Fibroblast of upper back skin (primary cell): ENCODE measurements around the gene PIK3R1.
"Not testable (repeated sequence)": the region's sequence is repeated elsewhere in the genome, so short reads cannot be mapped to it uniquely, and the experiment has no call there.

Source experiments
- DNase-seq: peaks from one replicate; pipeline ENCODE4 v3.0.0-alpha.2; 2013

PIK3R1 gene

DNA sequence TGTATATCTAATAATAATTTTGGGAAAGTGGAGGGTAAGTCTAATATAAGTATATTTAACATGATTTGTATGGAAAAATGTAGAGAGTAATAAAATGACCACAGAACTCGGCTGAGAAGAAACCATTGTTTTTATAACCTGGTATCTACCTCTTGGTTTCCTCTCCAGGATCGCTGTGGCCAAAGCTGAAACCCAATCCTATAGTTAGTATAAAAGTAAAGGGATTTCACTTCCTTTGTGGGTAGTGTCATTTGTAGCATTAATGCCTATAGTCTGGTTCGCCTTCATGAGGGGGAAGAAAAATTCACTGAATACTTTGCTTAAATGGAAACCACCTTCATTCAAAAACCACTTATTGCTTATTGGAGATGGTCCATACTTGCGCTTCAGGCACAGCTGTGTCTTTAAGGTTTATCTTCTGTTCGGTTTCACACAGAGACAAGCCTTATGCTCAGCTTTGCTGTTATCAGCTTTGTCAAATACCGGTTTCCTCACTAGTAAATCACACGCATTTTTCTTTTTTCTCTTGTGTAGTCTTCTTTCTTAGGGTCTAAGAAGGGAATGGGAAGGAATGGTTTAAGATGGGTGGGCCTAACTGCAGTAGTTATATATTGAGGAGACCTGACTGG is 12.1 kb downstream of the PIK3R1 start:
- no peak for DNase-seq

DNA sequence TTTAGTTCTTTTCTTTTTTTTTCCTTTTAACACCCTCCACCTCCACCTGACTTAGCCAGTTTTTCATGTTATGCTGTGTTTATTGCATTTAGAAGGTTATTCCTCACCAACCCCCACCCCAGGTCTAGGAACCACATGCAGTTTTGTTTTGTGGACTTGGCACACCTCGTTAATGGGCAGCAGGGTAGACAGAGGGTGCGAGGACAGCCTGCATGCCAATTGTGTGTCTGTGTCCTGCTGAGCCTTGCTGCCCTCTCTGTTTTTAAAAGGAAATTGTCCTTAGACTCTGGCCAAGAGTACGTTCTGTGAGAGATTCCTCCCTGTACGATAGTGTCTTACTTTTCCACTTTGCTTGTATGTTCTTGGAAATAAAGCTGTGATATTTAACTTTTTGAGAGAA is 13.9 kb downstream of the PIK3R1 start:
- DNase-seq: no peak

DNA sequence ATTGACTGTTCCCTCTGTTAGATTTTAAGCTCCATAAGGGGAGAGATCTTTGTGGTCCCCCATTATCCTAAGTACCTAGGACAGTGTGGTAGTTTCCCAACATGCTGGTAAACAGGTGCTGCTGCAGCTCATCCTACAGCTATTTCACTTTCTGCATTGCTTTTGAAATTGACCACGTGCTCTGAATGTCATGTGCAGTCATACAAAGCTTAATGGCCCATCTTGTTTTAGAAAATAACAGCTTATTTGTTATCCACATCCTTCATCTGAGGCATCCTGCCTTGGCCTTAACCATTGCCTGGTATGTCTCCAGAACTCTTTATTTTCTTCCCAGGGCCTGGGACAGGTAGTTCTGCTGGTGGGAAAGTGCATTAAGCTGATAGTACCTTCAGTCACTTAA is 14.7 kb downstream of the PIK3R1 start:
- DNase-seq: no peak

DNA sequence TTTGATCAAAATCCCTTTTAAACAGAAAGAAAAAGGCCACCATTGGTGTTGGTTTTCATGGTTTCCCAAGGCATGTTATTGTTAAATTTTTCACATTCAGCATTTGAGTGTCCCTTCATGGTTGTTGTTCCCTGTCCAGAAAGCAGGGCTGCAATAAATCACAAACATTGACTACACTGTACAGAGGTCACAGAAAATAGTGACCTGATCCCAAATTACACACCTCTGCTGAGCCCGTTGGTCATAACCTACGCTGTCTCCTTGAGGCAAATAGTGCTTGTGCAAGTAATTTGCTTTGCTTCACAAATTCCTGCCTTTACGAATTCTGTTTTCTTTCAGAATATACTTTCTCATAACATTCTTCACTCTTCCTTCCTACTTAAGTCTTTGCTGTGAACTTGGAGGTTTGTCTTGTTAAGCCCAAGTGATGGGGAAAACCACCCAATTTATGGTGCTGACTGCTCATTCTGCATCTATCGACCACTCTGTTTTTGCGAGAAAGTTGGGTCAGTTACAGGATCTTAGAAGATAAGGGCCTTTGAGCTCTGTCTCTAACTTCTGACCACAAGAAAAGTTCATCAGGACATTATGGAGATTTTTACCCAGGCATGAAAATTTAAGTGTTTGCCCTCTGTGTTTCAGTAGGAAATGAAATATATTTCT is 16.0 kb downstream of the PIK3R1 start:
- no peak for DNase-seq

DNA sequence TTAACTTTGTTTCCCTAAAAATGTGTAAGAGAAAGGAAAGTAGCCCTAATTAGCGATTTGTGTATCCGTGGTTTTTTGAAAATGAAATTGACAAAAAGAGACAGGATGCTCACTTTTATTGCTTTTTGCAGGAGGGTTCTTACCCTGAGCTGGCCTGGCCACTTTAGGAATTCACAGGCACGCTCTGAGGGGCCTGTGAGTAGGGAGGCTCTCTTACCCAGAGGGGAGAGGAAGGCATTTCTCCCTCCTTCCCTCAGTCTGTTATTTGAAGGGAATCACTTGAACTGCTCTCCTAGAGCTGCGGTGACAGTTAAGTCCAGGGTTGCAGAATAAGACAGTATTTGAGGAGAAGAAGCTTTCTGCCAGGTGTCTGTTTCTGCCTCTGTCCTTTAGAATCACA is 16.7 kb downstream of the PIK3R1 start:
- DNase-seq: no peak

DNA sequence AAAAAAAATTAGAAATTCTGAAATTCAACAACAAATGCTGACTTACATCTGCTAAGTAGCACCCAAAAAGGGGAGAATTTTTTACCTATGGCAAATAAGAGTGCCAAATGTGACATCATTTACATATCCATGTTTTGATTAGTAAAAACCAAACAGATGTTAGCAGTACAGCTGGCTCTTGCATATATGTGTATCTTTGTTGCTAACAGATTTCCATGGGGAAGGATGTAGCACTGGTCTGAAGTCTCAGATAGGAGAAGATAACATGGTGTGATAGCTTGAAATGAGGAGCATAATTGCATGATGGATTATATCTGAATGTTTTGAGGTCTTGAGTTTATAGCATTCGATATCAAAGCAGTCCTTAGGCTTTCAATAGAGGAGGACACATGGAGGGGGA is 17.5 kb downstream of the PIK3R1 start:
- DNase-seq: no peak

DNA sequence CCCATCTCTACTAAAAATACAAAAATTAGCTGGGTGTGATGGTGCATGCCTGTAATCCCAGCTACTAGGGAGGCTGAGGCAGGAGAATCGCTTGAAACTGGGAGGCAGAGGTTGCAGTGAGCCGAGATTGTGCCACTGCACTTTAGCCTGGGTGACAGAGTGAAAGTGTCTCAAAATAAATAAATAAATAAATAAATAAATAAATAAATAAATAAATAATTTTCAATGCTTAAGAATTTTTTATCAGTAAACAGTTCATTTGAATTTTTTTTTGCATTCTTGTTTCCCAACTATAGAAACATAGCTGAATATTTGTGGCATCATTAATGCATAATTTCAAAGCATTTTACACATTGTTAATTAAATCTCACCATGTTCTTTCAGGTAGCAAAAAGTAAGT is 19.7 kb downstream of the PIK3R1 start:
- DNase-seq: not testable (repeated sequence)

DNA sequence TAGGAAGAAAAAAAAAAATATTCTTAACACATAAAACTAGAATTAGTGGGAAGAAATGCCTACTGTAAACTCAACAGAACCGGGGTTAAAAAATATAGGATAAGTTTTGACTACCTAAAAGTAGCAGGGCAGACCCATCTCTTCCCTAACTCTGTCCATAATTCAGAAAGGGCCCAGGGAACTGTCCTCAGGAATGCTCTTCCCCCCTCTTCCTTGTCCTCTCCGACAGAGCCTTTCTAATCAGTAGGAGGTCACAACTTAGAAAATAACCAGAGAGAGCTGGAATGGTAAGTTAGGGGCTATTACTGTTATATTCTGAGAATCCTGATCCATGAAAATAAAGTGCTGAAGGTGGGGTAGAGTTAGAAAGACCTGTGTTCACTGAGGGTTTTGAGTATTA is 22.2 kb downstream of the PIK3R1 start:
- DNase-seq: no peak

DNA sequence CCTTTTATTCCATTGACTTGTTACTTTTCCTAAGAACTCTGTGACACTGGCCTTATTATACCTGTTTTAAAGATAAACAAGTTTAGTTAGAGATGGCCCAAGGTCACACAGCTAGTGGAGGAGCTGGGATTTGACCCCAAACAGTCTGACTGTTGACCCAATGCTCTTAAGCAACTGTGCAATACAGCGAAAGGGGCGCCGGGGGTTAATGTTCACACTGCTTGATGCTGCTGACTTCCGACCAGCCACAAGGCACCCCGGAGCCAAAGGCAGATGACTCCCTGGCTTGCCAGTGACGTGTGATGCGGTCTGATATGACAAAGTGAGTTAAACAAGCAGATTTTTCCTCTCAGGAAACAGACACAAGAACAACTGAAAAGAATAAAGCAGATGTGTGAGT is 23.9 kb downstream of the PIK3R1 start:
- peak; percentile 73 for DNase-seq

DNA sequence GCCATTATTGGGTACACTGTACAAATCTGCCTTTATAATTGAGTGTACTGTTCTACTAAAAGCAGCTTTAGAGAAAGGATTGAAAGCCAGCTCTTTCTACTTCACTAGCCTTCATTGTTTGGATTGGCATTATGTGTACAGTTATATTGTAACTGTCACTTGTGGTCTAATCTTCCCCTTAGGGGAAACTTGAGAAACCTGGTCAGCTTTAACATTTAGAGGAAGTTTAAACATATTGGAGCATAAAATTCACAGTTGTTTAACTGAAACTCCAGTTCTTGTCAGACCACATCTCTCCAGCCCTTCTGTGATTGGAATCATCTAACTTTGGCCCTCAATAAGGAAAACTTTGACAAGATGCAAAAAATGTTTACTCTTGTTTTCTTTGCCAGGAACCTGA is 24.6 kb downstream of the PIK3R1 start:
- DNase-seq: no peak

DNA sequence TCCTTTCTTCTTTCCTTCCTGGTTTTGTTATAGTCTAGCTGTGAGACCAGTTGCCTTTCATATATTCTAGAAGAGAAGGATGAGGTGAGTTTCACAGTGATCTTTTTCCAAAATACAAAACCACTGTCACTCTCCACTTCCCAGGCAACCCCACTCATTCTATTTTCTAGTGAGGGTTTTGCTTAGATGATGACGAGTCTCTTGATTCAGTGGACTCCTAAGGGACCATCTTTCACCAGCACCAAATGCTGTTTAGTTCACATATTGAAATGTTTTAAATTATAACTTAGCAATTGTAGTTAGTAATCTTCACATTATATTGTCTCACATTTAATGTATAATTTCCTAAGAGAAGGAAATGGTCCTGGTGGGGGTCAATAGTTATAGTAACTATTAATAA is 25.2 kb downstream of the PIK3R1 start:
- no peak for DNase-seq

DNA sequence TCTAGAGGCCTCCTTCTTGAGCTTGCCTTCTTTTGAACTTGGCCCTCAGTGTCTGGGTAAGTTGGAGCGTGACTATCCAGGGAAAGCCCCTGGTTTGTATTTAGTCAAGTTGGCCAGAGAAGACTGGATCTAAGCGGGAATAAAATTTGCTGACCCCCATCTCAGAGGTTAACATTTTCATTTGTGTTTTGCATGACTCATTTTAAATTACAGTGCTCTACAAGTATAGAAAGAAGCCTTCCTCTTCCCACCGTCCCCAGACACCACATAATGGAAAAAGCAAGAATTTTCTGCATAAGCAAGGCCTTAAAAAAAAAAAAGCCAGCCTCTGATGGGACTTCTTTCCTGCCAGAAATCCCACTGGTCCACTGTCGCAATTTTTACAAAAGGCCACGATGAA is 27.2 kb downstream of the PIK3R1 start:
- peak; percentile 66 for DNase-seq

DNA sequence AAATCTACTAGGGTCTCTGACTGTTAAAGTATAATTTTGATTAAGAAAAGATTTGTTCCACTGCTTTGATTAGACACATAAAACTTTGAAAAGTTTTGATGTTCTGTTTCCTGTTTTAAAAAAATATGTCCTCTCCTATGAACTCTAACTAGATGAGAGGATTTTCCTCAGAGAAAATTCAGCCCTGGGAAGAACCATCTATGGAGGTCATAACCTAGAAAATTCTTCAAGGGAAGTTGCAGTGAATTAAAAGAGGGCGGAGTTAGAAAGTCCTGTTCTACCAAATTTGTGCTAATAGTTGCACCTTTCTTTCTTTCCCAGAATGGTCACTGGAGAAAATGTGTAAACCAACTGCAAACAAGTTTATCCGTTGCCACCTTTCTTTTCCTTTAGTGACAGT is 27.7 kb downstream of the PIK3R1 start:
- DNase-seq: no peak

DNA sequence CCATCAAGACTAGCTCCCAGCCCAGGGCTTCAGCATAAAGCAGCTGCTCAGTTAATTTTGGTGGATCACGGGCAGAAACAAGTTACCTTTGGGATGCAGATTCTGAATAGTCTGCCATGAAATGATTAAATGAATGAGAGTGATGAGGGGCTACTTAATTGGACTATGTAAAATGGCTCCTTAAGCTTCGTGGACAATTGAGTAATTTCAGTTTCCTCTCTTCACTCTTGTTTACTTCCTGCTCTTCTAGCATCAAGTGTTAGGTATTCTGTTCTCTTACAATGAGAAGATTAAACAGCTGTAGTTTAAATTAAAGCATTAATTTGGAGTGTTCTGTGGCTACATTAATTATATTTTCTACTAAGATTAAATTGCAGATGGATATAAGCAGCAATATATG is 28.1 kb downstream of the PIK3R1 start:
- DNase-seq: no peak

DNA sequence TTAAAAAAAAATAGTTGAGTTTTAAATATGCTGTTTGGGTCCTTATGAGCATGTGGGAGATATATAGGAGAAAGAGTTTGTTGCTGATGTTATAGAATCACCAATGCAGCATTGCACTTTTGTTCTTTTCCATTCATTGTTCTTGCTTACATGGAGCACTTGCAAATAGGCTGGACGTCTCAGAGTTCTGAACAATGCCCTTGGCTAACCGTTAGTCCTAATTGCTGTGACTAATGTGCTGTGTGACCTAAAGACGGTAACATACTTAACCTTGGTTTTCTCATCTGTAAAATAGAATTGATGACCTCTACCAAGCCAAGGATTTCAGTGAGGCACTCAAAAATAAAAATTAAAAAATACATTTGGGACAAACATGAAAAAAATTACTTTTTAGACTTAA is 29.8 kb downstream of the PIK3R1 start:
- no peak for DNase-seq

DNA sequence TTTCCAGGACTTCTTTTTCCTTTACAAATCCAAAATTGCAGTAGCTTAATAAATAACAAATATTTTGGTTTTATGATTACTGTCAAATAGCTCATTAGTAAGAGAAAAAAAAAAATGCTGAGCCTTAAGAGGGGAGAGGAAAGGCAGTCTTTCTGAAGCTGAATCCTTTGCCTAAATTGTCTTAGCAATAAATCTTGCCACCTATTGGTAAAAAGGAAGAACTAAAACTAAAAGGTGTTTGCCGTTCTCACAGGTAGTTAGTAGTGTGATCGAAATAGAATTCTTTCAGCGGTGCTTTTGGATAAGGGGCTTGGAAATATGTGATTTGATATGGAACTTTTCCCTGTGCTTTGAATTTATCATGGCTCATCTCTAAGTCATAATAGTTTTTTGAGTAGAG is 31.2 kb downstream of the PIK3R1 start:
- DNase-seq: no peak

DNA sequence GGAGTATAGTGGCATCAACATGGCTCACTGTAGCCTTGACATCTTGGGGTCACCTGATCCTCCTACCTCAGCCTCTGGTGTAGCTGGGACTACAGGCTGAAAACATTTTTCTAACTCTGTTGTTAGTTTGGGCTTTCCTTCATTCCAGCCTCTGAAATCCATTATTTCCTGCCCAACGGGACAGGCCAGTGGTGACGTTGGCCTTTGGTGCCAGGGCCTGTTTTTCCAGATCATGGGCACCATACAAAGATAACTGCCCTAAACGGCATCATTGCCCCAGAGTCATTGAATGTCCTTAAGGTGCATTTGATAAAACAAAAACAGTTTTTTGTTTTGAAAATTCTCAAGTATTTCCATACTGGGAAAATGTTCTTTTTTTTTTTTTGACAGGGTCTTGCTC is 32.1 kb downstream of the PIK3R1 start:
- no peak for DNase-seq

DNA sequence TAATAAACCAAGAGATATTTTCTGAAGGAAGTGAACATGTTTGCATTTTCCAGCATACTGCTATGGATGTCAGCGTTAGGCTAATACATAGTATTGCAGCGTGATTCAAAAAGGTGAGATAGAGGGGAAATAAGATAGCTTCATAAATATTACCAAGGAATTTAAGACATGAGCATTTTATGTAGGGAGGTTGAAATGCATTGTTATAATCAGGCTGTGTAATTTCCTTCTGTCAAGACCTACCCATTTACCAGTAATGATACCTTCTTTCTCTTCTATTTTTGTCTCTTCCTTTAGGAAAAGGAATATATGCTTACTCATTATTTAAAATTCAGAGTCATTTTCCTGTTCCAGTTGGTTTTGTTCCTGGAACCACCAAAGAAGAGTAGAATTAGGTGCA is 33.3 kb downstream of the PIK3R1 start:
- DNase-seq: no peak

DNA sequence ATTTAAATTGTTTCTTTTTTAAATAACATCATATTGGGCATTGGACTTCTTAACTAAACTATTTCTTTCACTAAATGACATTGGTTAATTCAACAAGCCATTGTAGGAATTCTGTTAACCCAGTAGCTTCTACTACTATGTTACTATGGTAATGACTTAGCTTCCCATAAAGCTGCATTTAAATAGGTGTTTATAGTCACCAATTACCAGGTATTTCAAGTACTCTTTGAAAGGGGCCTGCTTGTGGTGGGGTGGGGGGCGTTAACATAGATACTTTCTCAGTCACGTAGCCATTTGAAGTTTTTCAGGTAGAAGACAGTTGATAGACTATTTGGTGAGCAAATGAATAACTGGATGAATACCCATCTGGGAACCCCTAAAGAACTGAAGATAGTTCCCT is 34.0 kb downstream of the PIK3R1 start:
- DNase-seq: no peak

DNA sequence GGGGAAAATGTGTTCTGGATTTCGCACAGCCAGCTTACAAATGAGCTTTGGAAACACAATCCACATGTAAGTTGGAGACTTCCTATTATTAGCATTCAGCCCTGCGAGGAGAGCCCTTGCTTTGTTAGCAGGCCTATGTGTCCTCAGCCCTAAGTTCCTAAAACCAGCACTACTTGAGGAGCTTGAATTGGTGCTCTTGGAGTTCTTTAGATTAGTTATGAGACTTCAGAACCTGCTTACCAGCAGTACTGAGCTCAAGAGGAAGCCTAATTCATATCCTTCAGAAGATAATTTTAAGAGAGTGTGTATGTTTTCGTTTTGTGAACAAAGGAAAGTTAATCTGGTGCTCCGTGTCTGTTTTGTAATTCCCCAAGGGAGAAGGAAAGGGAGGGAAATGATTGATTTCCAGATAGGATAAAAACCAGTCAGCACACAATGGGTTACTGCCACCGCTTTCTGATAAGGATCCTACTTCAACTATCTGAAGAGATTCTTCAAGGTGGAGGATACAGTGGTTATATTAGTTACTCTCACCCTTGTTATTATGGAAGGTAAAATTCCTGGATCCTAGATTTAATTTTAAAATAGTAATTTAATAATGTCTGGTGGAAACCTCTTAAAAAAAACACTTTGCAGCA is 35.2 kb downstream of the PIK3R1 start:
- DNase-seq: no peak

DNA sequence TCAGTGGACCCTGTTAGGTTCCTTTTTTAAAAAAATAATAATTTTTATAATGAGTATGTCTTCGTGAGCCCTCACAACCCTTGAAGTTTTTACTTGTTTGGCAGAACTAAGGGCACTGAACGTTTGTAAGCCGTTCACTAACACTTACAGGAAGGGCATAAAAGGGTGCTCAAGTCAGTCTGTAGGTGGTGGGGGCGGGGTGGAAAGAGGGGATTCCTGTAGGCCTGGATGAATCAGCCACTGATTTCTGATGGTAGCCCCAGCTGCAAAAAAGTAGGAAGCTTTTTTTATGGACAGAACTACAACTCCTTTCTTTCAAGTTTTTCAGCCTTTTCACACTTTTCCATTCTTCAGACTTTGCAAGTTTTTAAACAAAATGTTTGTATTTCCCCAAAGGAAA is 35.8 kb downstream of the PIK3R1 start:
- peak; percentile 52 for DNase-seq

DNA sequence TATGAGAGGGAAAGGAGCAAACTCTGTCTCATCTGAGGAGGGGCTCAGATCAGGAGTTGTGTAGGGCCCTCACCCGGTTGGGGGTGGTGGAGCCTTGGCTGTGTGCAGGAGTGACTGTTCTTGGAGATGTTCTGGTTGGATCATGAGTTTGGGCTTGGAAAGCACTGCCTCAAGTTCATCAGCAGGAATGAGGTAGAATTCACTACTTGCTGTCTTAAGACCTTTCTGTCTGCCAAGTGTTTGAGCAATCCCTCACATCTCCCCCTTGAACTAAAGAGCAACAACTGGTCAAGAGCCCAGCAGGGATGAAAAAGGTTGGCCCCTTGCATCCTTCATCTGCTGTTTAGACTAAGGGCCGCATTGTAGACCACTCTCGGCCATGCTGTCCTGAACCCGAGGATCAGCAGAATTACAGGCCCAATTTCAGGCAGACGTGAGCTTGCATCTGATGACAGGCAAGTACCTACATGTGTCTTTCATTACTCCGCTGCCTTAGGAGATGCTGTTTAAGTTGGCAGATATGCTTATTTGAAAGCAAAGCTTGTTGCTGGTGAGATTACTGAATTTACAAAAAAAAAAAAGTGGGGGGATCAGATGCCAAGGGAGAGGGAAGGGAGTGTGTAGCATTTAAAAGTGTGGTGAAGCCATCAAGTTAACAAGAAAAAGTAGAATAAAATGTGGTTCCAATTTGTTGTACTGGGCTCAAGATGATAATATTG is 36.4 kb downstream of the PIK3R1 start:
- DNase-seq: peak; percentile 78

DNA sequence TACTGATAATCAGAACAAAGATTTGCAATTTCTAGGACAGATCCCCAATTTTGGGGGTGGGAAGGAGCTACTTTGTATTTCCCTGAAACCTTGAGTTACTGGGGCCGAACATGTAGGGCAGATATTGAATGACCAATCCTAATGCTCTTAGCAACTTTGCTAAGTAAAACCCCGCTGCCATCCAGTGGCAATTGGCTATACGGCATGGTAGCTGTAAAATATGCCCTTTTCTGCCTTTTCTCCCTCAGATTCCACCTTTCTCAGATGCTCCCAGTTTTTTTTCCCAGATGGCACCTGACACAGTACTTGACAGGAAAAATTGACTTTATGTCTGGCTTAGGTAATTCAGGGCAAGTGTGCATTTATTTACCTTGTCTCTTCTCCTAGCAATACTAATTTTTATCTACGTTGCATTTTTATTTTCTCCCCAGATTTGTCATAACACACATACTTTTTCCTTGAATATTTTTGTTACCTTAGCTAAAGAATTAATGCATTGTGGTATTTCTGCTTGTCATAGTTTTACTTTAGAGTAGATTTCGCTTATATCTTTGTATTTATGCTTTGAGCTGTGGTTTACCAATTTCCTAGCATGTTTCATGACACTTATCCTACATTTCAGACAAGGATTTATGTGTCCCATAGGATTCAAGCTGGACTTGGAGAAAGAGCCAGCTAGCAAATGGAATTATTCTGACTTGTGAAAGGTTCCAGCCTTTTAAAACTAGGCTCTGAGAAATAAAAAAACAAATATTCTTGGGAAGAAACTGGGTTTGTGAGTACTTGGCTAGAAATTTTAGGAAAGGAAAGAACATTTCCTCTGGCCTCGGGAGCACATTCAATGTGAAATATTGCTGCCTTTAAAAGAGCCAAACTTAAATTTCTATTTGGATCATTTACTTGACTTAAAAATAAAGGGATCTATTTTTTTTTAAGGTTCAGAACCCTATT is 37.4 kb downstream of the PIK3R1 start:
- DNase-seq: peak; percentile 75
